Loucy (cell line): ENCODE measurements around the gene AGBL5.

Source experiments
- CTCF ChIP-seq: fragments of 200-600 bp; sonication (generic); conservative IDR thresholded peaks from 2 replicates; pipeline ENCODE4 v1.5.1; 2014; ENCODE audit warnings: mild to moderate bottlenecking, antibody characterized with exemption, low read length
- EZH2phosphoT487 ChIP-seq: fragments of 200-600 bp; IDR thresholded peaks from 2 replicates; pipeline ENCODE4 v1.6.1; 2018; ENCODE audit warnings: antibody characterized with exemption, mild to moderate bottlenecking, moderate library complexity, borderline replicate concordance

- no peak for TF ChIP-seq CTCF
- TF ChIP-seq EZH2phosphoT487, result no peak
Measured at GRCh38 chr2:27079233-27080139, 28.0 kb downstream of the AGBL5 start.
